Measurements from ENCODE around the gene MYO6.

Gene MYO6

GRCh38 chr6:75827163-75827562 is 78.1 kb downstream of the MYO6 start:
- no peak for DNase-seq (ENCODE audit: low read depth in 2 of 2)

DNA sequence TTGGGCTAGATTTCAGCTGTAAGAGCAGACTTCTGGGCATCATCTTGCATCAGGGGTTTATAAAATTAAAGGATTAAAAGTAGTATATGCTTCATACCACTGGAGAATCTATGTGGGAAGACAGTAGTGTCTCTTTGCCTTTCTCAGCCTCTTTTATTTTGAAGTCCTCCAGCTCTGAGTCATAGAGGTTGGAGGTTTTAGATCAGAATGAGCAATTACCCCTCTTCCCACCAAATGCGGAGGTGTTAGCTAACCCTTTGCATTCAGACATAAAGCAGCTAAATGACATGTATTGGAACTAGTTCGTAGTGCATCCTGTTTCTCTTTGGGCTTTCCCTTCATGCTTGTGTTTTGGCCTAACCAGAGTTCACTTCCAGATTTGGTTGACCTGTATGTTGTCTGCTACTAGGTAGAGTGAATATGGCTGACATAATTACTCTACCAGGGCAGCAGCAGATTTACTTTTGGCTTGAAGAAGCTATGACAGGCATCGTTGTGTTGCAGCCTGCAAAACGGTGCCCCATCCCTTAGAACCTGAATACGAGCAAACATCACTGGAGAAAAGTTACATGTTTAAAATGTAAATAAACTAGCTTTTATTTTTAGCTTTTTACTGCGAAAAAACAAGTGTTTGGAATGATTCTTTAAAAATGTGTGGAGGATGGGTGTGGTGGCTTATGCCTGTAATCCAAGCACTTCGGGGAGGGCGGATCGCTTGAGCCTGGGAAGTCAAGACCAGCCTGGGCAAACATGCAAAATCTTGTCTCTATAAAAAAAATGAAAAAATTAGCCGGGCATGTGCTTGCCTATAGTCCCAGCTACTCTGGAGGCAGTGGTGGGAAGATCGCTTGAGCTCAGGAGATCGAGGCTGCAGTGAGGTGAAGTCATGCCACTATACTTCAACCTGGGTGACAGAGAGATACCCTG is 82.2 kb downstream of the MYO6 start:
- no peak for DNase-seq (ENCODE audit: low read depth in 2 of 2)

DNA sequence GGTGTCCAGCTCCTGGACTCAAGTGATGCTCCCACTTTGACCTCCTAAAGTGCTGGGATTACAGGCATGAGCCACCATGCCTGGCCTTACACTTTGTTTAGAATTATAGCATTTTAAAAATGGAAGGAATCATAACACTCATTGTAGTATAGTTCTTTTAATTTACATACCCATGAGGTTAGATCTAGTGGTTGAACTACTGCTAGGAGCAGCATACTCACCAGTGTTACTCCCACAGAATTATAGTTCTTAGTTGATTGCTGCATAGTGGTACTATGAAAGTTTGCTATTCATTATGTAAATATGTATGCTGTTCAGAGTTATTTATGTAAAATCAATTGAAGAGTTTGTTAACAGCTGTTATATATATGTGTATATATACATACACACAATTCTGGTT is 85.4 kb downstream of the MYO6 start:
- DNase-seq (ENCODE audit: low read depth in 2 of 2) = no peak

GRCh38 chr6:75842191-75842590 is 93.2 kb downstream of the MYO6 start:
- DNase-seq (ENCODE audit: low read depth in 2 of 2) = no peak

DNA sequence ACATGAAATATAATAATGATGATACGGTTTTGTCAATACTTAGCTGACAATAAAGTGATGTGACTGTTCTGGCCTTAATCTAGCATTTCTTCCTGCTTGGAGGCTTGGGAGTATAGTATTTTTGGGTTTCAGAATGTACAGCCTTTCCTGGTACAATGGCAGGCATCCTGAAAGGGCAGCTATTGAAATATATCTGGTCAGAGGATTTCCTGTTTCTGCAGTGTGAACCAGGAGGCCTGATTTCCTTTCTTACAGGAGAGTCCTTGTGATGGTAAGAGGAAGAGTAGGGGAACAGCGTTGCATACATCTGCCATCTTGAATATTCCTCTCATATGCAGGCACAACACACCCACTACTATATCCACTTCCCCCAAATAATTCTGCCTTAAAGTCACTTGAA is 93.7 kb downstream of the MYO6 start:
- no peak for DNase-seq (ENCODE audit: low read depth in 2 of 2)

GRCh38 chr6:75843396-75843795 is 94.4 kb downstream of the MYO6 start:
- no peak for DNase-seq (ENCODE audit: low read depth in 2 of 2)

DNA sequence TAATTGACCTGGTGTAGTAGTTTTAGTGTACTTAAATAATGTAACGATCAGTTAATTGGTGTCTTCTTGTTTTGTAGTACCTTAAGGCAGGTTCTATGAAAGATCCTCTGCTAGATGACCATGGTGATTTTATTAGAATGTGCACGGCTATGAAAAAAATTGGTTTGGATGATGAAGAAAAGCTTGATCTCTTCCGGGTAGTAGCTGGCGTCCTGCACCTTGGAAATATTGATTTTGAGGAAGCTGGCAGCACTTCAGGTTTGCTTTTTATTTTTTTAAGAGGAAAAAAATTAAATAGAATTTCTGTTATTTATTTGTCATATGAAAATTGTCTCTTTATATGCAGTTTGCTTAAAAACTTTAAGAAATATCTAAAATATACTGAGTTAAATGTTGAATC is 99.2 kb downstream of the MYO6 start:
- DNase-seq (ENCODE audit: low read depth in 2 of 2) = no peak

GRCh38 chr6:75849329-75850025 is 100.4 kb downstream of the MYO6 start:
- no peak for DNase-seq (ENCODE audit: low read depth in 2 of 2)

- no peak for DNase-seq (ENCODE audit: low read depth in 2 of 2)
These were observed 101.2 kb downstream of the MYO6 start for GRCh38 chr6:75850026-75850833.

GRCh38 chr6:75852721-75853120 is 103.7 kb downstream of the MYO6 start:
- no peak for DNase-seq (ENCODE audit: low read depth in 2 of 2)

DNA sequence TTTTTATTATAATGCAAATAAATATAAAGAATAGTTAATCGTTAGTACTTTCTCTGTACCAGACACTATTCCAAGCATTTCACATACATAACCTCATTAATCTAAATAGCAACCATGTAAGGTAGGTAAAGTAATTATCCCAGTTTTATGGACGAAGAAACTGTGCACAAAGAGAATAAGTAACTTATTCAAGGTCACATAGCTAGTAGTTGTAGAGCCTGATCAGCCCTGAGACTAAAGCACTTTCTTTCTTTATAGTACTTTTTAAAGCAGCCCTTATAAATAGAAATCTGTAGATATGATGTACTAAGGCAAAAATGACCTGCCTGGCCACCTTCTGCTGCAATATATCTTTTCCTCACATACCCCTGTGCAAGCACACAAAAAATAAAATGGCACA is 104.8 kb downstream of the MYO6 start:
- no peak for DNase-seq (ENCODE audit: low read depth in 2 of 2)

DNA sequence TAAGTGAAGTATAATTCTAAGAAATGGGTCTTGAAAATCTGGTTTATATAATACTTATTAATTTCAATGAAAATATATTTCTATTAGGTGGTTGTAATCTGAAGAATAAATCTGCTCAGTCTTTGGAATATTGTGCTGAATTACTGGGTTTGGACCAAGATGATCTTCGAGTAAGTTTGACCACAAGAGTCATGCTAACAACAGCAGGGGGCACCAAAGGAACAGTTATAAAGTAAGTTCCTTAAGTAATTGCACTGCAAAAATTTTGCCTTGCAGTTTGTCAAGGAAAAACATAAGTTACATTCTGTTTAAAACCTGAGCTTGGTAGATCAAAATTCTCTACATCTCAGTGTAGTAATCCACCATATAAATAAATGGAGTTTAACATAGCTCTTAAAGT is 106.0 kb downstream of the MYO6 start:
- DNase-seq (ENCODE audit: low read depth in 2 of 2) = no peak

- no peak for DNase-seq (ENCODE audit: low read depth in 2 of 2)
These were observed 107.9 kb downstream of the MYO6 start for GRCh38 chr6:75856902-75857301.

- DNase-seq (ENCODE audit: low read depth in 2 of 2) = no peak
These were observed 114.0 kb downstream of the MYO6 start for GRCh38 chr6:75863001-75863400.

- no peak for DNase-seq (ENCODE audit: low read depth in 2 of 2)
These were observed 114.7 kb downstream of the MYO6 start for GRCh38 chr6:75863784-75864183.

GRCh38 chr6:75864446-75864845 is 115.4 kb downstream of the MYO6 start:
- DNase-seq (ENCODE audit: low read depth in 2 of 2) = no peak

DNA sequence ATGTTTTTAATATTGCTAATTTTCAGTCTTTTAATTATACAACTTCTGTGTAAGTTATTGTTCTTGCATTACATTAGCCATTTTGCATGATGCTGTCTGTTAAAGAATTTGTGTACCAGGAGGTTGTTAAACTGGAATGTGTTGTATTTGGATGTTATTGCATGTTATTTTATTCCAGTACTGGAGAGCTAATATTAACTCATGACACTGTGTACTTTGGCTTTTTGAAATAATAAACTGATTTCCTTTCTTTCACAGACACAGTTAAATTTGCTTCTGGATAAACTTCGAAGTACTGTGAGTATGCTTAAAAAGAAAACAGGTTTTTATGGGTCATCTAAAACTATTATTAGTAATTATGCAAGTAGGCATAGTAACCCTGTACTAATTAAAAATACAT is 121.3 kb downstream of the MYO6 start:
- DNase-seq (ENCODE audit: low read depth in 2 of 2) = no peak

- DNase-seq (ENCODE audit: low read depth in 2 of 2) = no peak
These were observed 125.2 kb downstream of the MYO6 start for GRCh38 chr6:75874224-75874623.

- DNase-seq (ENCODE audit: low read depth in 2 of 2) = no peak
These were observed 127.1 kb downstream of the MYO6 start for GRCh38 chr6:75876152-75876551.

DNA sequence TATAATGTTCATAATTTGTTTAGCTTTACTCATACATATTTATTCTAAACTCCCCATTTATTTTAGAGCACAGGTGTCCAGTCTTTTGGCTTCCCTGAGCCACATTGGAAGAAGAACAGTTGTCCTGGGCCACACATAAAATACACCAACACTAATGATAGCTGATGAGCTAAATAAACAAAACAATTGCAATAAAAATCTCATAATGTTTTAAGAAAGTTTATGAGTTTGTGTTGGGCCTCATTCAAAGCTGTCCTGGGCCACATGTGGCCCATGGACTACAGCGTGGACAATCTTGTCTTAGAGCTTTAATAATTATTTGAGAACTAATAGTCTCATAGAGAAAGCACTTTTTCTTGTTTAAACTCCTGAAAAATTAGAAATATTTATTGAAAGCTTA is 131.3 kb downstream of the MYO6 start:
- no peak for DNase-seq (ENCODE audit: low read depth in 2 of 2)

DNA sequence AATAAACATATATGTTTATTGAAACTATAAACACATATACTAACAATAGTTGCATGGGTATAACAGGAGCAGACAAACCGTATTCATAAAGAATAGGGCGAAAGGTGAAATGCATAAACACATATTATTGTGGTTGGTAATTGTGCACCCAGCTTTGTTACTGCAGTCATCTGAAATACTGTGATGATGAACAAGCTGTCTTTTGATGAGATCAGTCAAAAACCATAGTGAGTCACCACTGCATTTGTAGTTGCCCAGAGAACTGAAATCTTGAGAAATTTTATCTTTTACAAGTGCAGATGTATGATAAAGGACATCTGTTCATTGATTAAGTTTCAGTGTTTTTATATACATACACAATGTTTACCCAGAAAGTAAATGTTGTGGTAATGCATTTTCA is 133.7 kb downstream of the MYO6 start:
- DNase-seq (ENCODE audit: low read depth in 2 of 2) = no peak

- DNase-seq (ENCODE audit: low read depth in 2 of 2) = no peak
These were observed 135.8 kb downstream of the MYO6 start for GRCh38 chr6:75884822-75885221.
